SK-N-MC (cell line): ENCODE measurements around the gene TMEM232.

Source experiments
- DNase-seq: peaks from one replicate; pipeline ENCODE4 v3.0.0-alpha.2; 2011; ENCODE audit warnings: low read depth, low spot score
- H3K27ac ChIP-seq: fragments of 200-600 bp; sonication (generic); 2 replicates; pipeline ENCODE4 v1.5.1; 2016; ENCODE audit warnings: mixed run types
- H3K36me3 ChIP-seq: fragments of 200-600 bp; sonication (generic); 2 replicates; pipeline ENCODE4 v1.6.1; 2017; ENCODE audit warnings: antibody characterized with exemption, low read length, mixed read lengths; ENCODE audit not compliant: insufficient read depth
- H3K4me3 ChIP-seq: fragments of 200-600 bp; sonication (generic); 2 replicates; pipeline ENCODE4 v1.5.1; 2016
- H3K9ac ChIP-seq: fragments of 200-600 bp; sonication (generic); 2 replicates; pipeline ENCODE4 v1.8.0; 2017; ENCODE audit warnings: mixed run types, mixed read lengths; ENCODE audit not compliant: insufficient read length
- H3K9me3 ChIP-seq: fragments of 200-600 bp; sonication (generic); 2 replicates; pipeline ENCODE4 v1.6.1; 2017; ENCODE audit warnings: low read depth, mild to moderate bottlenecking, antibody characterized with exemption, low read length, moderate library complexity, mixed read lengths
- EZH2 ChIP-seq: fragments of 200-600 bp; sonication (generic); IDR thresholded peaks from one replicate; pipeline ENCODE4 v1.6.1; 2017; ENCODE audit warnings: antibody characterized with exemption
- FOXP2 ChIP-seq: optimal IDR thresholded peaks from 2 replicates; pipeline ENCODE3; 2011; ENCODE audit warnings: mild to moderate bottlenecking, moderate library complexity; ENCODE audit not compliant: insufficient read depth; ENCODE audit errors: extremely low read length, control extremely low read depth
- POLR2AphosphoS5 ChIP-seq: IDR thresholded peaks from 2 replicates; pipeline ENCODE4 v1.6.1; 2012; ENCODE audit warnings: mild to moderate bottlenecking, low read depth, low read length, borderline replicate concordance

Gene TMEM232

GRCh38 chr5:110439296-110439695 is 287.2 kb downstream of the TMEM232 start:
- H3K9ac ChIP-seq: no peak overlapping the region
- H3K4me3 ChIP-seq: no peak overlapping the region
- no peak overlapping the region for H3K27ac ChIP-seq
- no peaks in the 10 kb centered on the region for H3K9me3 ChIP-seq
- no peak for TF ChIP-seq EZH2
- no peak for TF ChIP-seq FOXP2
- no peak for TF ChIP-seq POLR2AphosphoS5
- H3K36me3 ChIP-seq: no peaks in the 10 kb centered on the region
- no peak for DNase-seq

DNA sequence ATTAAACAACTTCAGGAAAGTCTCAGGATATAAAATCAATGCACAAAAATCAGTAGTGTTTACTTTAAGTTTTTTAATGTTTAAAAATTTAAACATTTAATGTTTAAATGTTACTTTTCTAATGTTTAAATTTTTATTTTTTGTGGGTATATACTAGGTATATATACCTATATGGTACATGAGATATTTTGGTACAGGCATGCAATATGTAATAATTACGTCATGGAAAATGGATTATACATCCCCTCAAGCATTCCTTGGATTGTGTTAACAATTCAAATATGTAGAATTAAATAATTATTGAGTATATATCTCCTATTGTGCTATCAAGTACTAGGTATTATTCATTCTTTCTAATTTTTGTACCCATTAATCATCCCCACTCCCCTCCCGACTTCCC is 291.3 kb downstream of the TMEM232 start:
- no peak for TF ChIP-seq EZH2
- no peak for TF ChIP-seq POLR2AphosphoS5
- TF ChIP-seq FOXP2: no peak
- no peak for DNase-seq
- H3K27ac ChIP-seq: no peak overlapping the region
- no peak overlapping the region for H3K4me3 ChIP-seq
- no peak overlapping the region for H3K9ac ChIP-seq
- H3K36me3 ChIP-seq: no peaks in the 10 kb centered on the region
- H3K9me3 ChIP-seq: no peaks in the 10 kb centered on the region

DNA sequence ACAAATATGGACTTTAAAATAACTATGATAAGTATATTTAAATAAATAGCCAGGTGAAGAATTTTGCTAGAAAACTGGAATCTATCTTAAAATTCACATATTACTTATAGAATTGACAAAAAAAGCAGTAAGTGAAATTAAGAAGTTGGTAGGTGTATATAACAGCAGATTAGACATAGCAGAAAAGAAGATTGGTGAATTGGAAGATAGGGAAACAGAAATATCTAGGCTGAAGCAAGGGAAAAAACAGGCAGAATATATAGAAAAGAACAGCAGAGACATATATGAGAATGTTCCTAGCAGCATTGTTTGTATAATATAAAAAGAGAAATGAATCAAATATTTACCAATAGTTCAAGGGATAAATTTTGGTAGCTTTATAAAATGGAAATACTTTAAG is 294.9 kb downstream of the TMEM232 start:
- H3K9me3 ChIP-seq: no peaks in the 10 kb centered on the region
- H3K27ac ChIP-seq: no peak overlapping the region
- no peak overlapping the region for H3K9ac ChIP-seq
- DNase-seq: no peak
- TF ChIP-seq FOXP2 (no peak), POLR2AphosphoS5 (no peak)
- H3K4me3 ChIP-seq: no peak overlapping the region
- no peaks in the 10 kb centered on the region for H3K36me3 ChIP-seq

DNA sequence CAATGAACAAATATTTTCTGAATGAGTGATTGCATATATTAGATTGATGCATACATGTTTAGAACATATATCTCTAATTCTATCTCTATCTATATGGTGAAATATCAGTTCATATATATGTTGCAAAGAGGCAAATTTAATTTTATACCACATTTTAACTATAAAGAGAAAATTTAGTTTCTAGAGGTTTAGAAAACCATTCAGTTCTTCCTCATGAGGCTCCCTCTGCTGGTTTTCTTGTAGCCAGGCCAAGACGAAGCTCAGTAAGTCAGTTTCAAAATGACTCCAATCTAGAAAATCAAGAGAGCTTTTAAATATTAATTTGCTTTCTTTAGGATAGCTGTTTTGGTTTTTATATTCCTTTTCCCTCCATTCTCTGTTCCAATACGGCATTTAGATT is 312.1 kb downstream of the TMEM232 start:
- Histone ChIP-seq H3K4me3 (no peak overlapping the region), H3K27ac (no peak overlapping the region), H3K9ac (no peak overlapping the region), H3K36me3 (no peaks in the 10 kb centered on the region), H3K9me3 (no peaks in the 10 kb centered on the region)
- no peak for DNase-seq
- TF ChIP-seq EZH2: no peak
- TF ChIP-seq POLR2AphosphoS5: no peak
- TF ChIP-seq FOXP2: no peak

- no peak for DNase-seq
- Histone ChIP-seq H3K27ac (no peak overlapping the region), H3K36me3 (no peaks in the 10 kb centered on the region), H3K9me3 (no peaks in the 10 kb centered on the region), H3K9ac (no peak overlapping the region), H3K4me3 (no peak overlapping the region)
- TF ChIP-seq FOXP2 (no peak), POLR2AphosphoS5 (no peak), EZH2 (no peak)
Measured at GRCh38 chr5:110413856-110414255, 312.6 kb downstream of the TMEM232 start.

DNA sequence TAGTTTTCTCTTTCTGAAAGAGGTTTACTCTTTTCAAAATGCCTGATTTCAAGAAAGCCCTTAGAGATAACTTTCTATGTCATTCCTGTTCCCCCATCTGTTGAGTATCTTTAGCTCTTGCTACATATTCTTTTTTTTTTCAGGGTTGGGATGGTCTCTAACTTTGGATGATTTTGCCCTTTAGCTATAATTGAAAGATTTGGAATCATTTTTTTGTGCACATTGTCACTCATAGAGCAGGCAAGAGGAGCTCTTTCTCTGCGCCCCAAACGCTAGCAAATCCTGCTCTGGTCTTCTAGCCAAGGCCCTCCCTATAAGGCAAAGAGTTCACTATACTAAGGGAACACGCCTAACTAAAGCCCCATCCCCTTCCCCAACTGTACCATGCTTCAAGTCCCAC is 316.9 kb downstream of the TMEM232 start:
- Histone ChIP-seq H3K36me3 (no peaks in the 10 kb centered on the region), H3K27ac (no peak overlapping the region), H3K4me3 (no peak overlapping the region), H3K9me3 (no peaks in the 10 kb centered on the region), H3K9ac (no peak overlapping the region)
- DNase-seq: no peak
- TF ChIP-seq FOXP2 (no peak), EZH2 (no peak), POLR2AphosphoS5 (no peak)

DNA sequence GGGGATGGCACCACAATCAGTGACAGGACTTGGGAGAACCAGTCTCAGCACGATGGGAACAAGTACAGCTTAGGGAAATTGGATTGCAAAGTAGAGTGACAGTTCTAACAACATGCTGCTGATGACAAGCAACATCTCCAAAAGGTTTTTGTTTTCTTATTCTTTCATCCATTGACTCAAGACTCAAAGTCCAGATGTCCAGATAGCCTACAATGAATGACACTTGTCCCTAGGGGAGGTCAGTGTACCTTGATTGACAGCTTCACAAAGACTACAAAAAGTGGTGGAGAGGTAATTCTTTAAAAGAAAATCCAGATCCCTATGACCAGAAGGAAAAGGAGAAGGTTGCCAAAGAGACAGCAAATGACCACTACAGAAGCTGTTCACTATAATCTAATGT is 323.9 kb downstream of the TMEM232 start:
- no peaks in the 10 kb centered on the region for H3K36me3 ChIP-seq
- TF ChIP-seq POLR2AphosphoS5: no peak
- TF ChIP-seq FOXP2: no peak
- TF ChIP-seq EZH2: no peak
- H3K4me3 ChIP-seq: no peak overlapping the region
- DNase-seq: no peak
- no peak overlapping the region for H3K9ac ChIP-seq
- H3K27ac ChIP-seq: no peak overlapping the region
- no peaks in the 10 kb centered on the region for H3K9me3 ChIP-seq

GRCh38 chr5:110401881-110402280 is 324.6 kb downstream of the TMEM232 start:
- no peak for DNase-seq
- Histone ChIP-seq H3K27ac (no peak overlapping the region), H3K4me3 (no peak overlapping the region)

DNA sequence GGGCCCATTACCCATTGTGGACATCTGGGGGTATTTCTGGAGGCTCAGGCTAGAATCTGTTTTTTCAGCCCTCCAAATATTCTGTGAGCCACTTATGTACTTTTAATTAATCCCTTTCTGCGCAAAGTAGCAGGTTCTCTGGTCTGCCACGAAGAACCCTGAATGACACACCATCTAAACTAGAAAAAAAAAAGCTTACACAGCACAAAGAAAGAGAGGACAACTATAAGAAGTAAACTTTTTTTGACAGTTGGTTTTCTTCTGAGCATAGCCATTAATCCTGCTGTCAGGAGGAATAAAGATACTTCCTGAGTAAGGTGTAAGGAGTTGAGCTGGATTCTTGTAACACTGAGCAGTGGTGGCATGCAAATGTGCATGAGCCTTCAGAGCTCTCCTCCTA is 327.5 kb downstream of the TMEM232 start:
- no peaks in the 10 kb centered on the region for H3K9me3 ChIP-seq
- H3K9ac ChIP-seq: no peak overlapping the region
- H3K27ac ChIP-seq: no peak overlapping the region
- no peaks in the 10 kb centered on the region for H3K36me3 ChIP-seq
- DNase-seq: no peak
- TF ChIP-seq FOXP2 (no peak), POLR2AphosphoS5 (no peak), EZH2 (no peak)
- no peak overlapping the region for H3K4me3 ChIP-seq

More at GRCh38 chr5:110401881-110402280, 324.6 kb downstream of the TMEM232 start:
- Histone ChIP-seq H3K9me3 (no peaks in the 10 kb centered on the region), H3K36me3 (no peaks in the 10 kb centered on the region), H3K9ac (no peak overlapping the region)
- no peak for TF ChIP-seq POLR2AphosphoS5
- no peak for TF ChIP-seq FOXP2
- TF ChIP-seq EZH2: no peak

GRCh38 chr5:110397281-110397680 is 329.2 kb downstream of the TMEM232 start:
- Histone ChIP-seq H3K4me3 (no peak overlapping the region), H3K9ac (no peak overlapping the region), H3K27ac (no peak overlapping the region), H3K36me3 (no peaks in the 10 kb centered on the region), H3K9me3 (no peaks in the 10 kb centered on the region)
- TF ChIP-seq FOXP2 (no peak), POLR2AphosphoS5 (no peak), EZH2 (no peak)
- DNase-seq: no peak
